ENCODE measurements around the gene LRP11.
"Not testable (repeated sequence)": the region's sequence is repeated elsewhere in the genome, so short reads cannot be mapped to it uniquely, and the experiment has no call there.

LRP11 gene

GRCh38 chr6:149867876-149868640, 3.9 kb upstream of the LRP11 start:
- DNase-seq = no peak

DNA sequence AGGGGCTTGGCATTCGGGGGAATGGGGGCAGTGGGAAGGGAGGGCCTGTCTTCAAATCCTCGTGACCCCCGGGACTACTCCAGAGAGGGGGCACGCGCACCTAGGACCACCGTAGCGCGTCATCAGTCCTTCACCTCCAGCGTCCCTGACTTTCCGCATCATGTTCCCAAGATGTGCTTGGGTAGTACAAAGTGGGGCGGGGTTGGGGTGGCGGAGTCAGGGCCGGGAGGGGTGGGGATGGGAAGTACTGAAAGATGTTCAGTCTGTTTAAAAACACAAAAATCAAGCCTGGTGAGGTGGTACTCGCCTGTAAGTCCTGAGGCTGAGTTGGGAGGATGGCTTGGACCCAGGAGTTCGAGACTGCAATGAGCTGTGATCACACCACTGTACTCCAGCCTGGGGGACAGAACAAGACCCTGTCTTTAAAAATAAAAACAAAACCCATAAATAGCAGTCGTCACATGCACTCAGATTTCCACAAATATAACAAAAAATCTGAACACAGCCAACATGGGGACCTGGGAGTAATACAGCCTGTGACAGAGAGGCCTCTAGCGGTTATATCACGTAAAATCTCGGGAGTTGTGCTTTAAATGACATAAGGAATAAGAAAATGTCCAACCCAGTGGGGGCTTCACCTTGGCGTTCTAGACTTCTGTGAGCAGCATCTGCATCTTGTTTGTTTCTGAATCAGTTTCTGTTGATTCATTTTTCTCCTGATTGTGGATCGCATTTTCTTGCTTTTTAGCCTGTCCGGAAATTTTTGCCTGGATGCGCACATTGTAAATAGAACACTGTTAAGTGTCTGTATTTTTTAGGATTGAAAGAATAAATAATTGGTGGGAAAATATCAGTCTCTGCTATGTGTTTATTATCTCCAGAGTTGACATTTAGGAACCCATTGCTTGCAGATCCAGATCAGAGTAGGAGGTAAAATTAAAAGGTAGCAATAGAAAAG, 698 bp upstream of the LRP11 start:
- DNase-seq = peak; percentile 58

DNA sequence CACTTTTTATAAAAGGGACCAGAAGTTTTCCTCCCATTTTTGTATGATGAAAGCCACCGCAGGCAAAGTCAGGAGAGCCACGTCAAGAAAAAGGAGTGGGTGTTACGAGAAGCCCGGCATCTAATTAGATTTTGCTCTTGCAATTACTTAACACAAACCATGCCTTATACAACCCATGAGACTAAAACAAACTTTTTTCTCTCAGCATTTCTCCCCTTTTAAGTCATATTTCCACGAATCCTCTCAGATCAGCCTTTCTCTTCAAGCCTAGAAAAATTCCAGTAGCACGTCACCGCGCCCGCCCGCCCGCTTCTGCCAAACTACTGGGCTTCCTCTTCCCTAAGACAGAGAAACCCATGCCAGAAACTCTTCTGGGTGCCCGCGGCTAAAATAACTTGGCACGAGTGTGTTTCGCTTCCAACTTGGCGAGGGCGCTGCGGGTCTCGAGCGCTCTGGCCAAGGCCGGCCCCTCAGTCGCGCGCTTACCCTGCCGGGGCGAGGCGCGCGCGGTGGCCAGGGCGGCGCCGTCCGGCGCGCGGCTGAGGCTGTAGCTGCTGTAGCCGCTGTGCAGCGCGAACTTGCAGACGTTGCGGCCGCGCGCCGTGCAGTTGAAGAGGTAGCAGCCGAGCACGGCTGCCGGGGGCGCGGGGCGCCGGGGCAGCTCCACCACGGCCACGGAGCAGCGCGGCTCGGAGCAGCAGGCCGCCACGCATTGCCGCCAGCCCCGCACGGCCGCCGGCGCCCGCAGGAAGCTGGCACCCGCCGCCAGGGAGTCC, 1.0 kb downstream of the LRP11 start:
- DNase-seq = peak; percentile 67

DNA sequence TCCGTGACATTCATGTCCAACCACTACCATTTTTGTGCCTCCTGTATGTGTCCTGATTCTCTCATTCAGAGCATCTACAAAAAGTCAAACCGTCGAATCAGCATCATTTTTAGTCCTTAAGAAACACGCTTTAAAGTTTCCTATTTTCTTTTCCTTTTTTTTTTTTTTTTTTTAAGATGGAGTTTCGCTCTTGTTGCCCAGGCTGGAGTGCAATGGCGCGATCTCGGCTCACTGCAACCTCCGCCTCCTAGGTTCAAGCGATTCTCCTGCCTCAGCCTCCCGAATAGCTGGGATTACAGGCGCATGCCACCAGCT, 1.8 kb downstream of the LRP11 start:
- not testable (repeated sequence) for DNase-seq

GRCh38 chr6:149861603-149862423, 2.3 kb downstream of the LRP11 start:
- no peak for DNase-seq

- DNase-seq = no peak
Observed at GRCh38 chr6:149860834-149861602, 3.1 kb downstream of the LRP11 start.

- no peak for DNase-seq
Observed at GRCh38 chr6:149860513-149860833, 3.7 kb downstream of the LRP11 start.

DNA sequence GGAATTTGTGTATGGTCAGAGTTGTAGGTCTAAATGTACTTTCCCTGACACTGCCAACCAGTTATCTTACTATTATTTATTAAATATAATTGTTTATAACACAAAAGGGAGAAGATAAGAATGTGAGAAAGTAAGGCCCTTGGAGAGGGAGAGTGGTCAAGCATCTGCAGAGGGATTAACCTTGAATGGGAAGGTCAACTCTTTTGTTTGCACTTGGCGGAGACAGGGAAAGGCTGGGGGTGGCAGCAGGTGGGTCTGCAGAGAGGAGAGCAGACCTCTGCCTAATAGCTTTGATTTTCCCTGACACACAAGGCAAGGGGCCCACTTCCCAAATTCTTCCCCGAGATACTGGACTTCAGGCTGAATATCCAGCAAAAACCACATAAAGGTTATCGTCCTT, 4.2 kb downstream of the LRP11 start:
- no peak for DNase-seq

- no peak for DNase-seq
Observed at GRCh38 chr6:149859368-149859767, 4.8 kb downstream of the LRP11 start.

DNA sequence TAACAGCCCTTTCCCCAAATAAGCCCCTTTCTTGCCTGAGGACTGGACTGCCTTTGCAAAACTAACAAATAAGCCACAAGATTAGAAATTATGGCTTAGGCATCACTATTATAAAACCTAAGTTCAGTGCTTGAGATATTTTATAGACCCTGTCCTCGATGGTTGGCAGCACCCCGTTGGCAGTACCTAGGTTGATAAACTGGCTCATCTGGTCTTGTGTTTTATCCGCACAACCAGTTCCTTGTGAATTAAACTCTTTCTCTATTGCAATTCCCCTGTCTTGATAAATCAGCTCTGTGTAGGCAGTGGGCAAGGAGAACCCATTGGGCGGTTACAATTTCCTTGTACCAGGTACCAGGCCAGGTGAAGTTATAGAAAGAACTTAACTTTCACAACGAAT, 6.6 kb downstream of the LRP11 start:
- DNase-seq = no peak

DNA sequence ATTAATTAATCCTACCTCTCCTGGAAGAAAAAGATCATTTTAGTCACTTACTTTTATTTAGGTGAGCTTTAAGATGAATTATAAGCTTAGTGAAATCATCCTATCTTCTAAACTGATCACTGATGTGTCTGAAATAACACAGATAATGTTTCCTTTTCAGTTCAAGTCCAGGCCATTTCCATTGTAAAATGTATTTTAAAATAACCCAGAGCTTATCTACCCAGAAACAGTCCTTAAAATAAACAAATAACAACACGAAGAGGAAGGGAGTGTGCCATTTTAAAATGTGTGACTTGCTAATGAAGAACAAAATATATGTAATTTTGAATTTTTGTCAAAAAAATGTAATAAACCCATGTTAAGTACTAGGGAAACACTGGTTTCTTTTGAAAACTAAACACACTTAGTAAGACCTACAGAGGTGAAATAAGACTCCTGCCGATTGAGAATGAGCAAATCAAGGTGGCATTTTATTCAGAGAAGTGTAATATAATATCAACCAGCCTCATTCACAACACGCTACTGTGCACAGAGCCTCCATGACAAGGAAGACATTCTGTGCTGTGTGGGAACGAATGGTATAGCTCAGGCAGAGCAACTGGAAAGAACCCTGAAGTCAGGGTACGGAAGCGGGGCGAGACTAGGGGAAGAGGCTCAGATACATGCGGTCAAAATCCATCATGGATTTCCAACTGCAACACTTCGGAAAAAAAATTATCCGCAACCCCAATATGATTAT, 7.7 kb downstream of the LRP11 start:
- DNase-seq = no peak

GRCh38 chr6:149855741-149856140, 8.4 kb downstream of the LRP11 start:
- no peak for DNase-seq

DNA sequence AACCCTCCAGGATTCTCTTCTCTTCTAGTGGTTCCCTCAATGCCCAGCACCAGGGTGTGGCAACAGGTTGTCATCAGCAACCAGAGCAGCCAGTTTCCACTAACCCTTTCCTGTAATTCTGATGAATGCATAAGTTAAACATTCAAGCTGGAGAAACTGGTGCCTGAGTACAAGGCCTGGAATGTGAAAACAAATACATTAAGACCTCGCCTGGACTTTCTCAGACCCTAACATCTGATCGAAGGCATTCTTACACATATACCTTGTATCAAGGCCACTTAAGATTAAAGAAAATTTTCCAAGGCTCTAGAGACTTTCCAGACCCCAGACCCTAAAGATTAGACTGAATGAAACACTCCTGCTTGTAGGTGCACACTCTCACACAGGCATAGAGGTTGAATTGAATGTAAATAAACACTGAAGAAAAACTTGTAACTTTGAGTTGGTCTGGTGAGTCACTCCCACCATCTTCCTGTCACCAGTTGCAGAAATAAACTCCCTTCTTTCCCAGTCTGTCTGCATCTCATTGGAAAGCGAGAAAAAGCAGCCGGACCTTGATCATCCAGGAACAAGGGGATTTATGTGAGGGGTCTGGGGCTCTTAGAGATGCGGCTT, 9.0 kb downstream of the LRP11 start:
- DNase-seq = no peak

DNA sequence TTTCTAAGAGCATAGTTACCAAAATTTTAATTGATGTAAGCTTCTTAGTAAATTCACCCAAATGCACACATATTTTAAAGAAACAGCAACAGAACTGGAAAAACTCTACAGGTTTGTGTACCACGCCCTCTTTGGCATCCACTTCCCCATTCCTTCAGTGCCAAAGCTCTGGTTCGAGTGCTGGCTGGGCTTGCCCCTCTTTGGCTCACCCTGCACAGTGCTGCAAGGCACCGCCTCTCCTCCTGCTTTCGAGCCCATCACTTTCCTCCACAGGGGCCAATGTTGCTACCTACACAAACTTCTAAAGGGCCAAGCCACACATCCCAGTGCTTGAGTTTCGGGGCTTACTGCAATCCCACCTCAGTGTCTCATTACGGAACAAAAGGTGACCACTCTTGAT, 9.6 kb downstream of the LRP11 start:
- DNase-seq = no peak

- DNase-seq = not testable (repeated sequence)
Observed at GRCh38 chr6:149854017-149854416, 10.1 kb downstream of the LRP11 start.

DNA sequence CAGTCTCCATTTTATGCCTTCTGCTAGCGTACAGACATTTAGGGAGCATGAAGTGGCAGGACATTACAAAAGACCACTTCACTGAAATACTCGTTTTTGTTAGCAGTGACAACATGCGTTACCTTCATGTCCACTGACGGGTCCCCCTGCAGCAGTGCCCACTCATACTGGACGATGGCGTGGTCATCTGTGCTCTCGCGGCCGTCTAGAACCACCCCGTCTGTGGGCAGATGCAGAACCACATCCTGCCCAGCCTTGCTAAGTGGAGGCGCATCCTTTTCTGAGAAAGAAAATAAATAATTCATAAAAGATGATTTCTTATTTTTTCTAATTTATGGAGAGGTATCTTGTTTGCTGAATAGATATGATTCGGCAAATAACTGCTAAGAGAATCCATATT, 11.3 kb downstream of the LRP11 start:
- no peak for DNase-seq

GRCh38 chr6:149852180-149852579, 12.0 kb downstream of the LRP11 start:
- DNase-seq = no peak

GRCh38 chr6:149851461-149852110, 12.6 kb downstream of the LRP11 start:
- DNase-seq = no peak

DNA sequence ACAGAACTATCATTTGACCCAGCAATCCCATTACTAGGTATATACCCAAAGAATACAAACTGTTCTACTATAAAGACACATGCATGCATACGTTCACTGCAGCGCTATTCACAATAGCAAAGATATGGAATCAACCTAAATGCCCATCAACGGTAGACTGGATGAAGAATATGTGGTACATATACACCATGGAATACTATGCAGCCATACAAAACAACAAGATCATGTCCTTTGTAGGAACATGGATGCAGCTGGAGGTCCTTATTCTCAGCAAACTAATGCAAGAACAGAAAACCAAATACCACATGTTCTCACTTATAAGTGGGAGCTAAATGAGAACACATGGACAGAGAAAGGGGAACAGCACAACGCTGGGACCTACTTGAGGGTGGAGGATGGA, 15.8 kb downstream of the LRP11 start:
- DNase-seq = not testable (repeated sequence)

GRCh38 chr6:149847939-149848267, 16.3 kb downstream of the LRP11 start:
- no peak for DNase-seq
